ENCODE results near the gene NXPH1.

Gene NXPH1

GRCh38 chr7:8390262-8390626, 43.2 kb upstream of the NXPH1 start:
- no peak for TF ChIP-seq CTCF (IDR thresholded peaks at IDR 0.05)

GRCh38 chr7:8391353-8392062, 41.9 kb upstream of the NXPH1 start:
- DNase-seq (ENCODE audit: low spot score) = no peak
- TF ChIP-seq CTCF (IDR thresholded peaks at IDR 0.05) = no peak
- H3K27ac ChIP-seq = no peak overlapping the region
- no peak overlapping the region for H3K4me3 ChIP-seq

More at GRCh38 chr7:8390262-8390626, 43.2 kb upstream of the NXPH1 start:
- Histone ChIP-seq H3K27ac (no peak overlapping the region), H3K4me3 (no peak overlapping the region)
- DNase-seq (ENCODE audit: low spot score) = no peak

DNA sequence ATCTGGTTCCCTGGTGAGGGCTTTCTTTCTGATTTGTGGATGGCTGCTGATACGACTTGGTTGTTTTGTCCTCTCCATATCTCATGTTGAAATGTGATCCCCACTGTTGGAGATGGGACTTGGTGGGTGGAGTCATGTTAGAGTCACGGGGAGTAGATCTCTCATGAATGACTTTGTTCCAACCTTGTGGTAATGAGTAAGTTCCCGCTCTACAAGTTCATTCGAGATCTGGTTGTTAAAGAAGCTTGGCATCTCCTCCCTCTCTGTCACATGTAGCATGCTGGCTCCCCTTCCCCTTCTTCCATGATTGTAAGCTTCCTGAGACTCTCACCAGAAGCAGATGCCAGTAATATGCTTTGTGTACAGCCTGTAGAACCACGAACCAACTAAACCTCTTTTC, 37.1 kb upstream of the NXPH1 start:
- Histone ChIP-seq H3K27ac (no peak overlapping the region), H3K4me3 (no peak overlapping the region)
- DNase-seq (ENCODE audit: low spot score) = no peak
- TF ChIP-seq CTCF (IDR thresholded peaks at IDR 0.05) = no peak

GRCh38 chr7:8408871-8409270, 24.5 kb upstream of the NXPH1 start:
- Histone ChIP-seq H3K4me3 (no peak overlapping the region), H3K27ac (no peak overlapping the region)
- no peak for TF ChIP-seq CTCF (IDR thresholded peaks at IDR 0.05)
- no peak for DNase-seq (ENCODE audit: low spot score)

GRCh38 chr7:8411103-8411502, 22.3 kb upstream of the NXPH1 start:
- no peak for TF ChIP-seq CTCF (IDR thresholded peaks at IDR 0.05)
- DNase-seq (ENCODE audit: low spot score) = no peak
- H3K4me3 ChIP-seq = no peak overlapping the region

DNA sequence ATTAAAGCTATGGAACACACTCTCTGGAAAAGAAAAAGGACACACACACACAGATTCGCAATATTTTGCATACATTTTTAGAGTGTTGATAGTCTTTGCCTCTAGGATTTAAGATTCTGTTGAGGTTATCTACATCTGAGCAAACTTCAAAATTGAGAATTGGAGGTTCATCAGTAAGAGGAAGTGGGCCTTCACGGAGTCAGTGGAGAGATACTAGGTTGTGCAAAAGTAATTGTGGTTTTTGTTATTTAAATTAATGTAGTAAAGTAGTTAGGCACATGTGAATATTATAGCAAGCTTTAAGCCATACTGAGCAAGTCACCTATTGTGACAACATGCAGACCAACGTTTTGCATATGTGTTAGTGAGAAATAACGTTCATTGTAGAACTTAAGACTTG, 19.8 kb upstream of the NXPH1 start:
- Histone ChIP-seq H3K27ac (no peak overlapping the region), H3K4me3 (no peak overlapping the region)
- TF ChIP-seq CTCF (IDR thresholded peaks at IDR 0.05) = no peak
- DNase-seq (ENCODE audit: low spot score) = no peak

More at GRCh38 chr7:8411103-8411502, 22.3 kb upstream of the NXPH1 start:
- no peak overlapping the region for H3K27ac ChIP-seq

DNA sequence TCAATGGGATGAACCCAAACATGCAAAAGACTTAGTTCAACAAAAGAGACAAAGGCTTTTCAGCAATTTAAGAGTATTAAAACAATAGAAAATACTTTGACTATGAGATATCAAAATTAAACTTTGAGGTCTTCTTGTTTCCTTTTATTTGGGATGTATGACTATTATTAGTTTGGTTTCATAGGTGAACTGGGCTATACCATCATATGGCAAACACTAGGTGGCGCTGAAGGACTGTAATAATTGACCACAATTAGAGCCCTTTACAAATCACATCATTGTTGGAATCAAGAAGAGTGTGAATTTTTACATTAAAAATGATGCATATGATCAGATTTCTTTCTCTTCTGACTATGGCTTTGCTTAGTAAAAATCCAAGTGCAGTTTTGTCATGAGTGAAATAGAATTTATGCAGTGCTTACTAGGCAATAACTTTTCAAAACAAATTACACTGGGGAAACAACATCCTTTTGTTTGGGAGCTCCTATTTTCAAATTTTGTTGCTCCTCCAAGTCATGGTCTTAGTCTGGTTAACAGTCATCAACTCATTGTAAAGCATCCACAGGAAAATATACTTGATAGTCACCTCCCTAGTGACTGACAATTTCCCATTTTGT, 14.7 kb upstream of the NXPH1 start:
- no peak for TF ChIP-seq CTCF (IDR thresholded peaks at IDR 0.05)
- DNase-seq (ENCODE audit: low spot score) = no peak
- H3K4me3 ChIP-seq = no peak overlapping the region
- no peak overlapping the region for H3K27ac ChIP-seq
